C4-2B (cell line): Measurements from ENCODE around the gene KANK4.

Source experiments
- H3K27ac ChIP-seq: fragments of 450-650 bp; 2 replicates; pipeline ENCODE4 v1.5.1; 2017
- CTCF ChIP-seq: fragments of 450-650 bp; conservative IDR thresholded peaks from 2 replicates; pipeline ENCODE4 v1.5.1; 2017; ENCODE audit warnings: mild to moderate bottlenecking
- ZFX ChIP-seq: fragments of 450-650 bp; IDR thresholded peaks from 2 replicates; pipeline ENCODE4 v1.6.1; 2017

Gene KANK4

GRCh38 chr1:62281922-62282555 lies 37.2 kb downstream of the KANK4 start:
- H3K27ac ChIP-seq, result no peak overlapping the region
- no peak for TF ChIP-seq ZFX
- TF ChIP-seq CTCF, result no peak

GRCh38 chr1:62280960-62281465 lies 38.2 kb downstream of the KANK4 start:
- no peak overlapping the region for H3K27ac ChIP-seq
- TF ChIP-seq ZFX (no peak), CTCF (no peak)

- no peak overlapping the region for H3K27ac ChIP-seq
- no peak for TF ChIP-seq CTCF
- TF ChIP-seq ZFX, result no peak
These were observed 39.1 kb downstream of the KANK4 start for GRCh38 chr1:62280150-62280549.

GRCh38 chr1:62276791-62277190 lies 42.4 kb downstream of the KANK4 start:
- H3K27ac ChIP-seq, result no peak overlapping the region
- TF ChIP-seq ZFX (no peak), CTCF (no peak)

- H3K27ac ChIP-seq, result no peak overlapping the region
- TF ChIP-seq CTCF (no peak), ZFX (no peak)
These were observed 44.4 kb downstream of the KANK4 start for GRCh38 chr1:62274496-62275485.

GRCh38 chr1:62273953-62274352 lies 45.3 kb downstream of the KANK4 start:
- TF ChIP-seq ZFX (no peak), CTCF (no peak)
- H3K27ac ChIP-seq, result no peak overlapping the region
